Ectodermal cell (in vitro differentiated cells): ENCODE results near the gene SLC9A9.

Source experiments
- H3K27ac ChIP-seq: 2 replicates; pipeline ENCODE4 v1.7.0; 2013; ENCODE audit warnings: mild to moderate bottlenecking, low read depth, low read length; ENCODE audit not compliant: insufficient read depth, poor library complexity, severe bottlenecking
- H3K27me3 ChIP-seq: 2 replicates; pipeline ENCODE4 v1.7.0; 2013; ENCODE audit warnings: mild to moderate bottlenecking, low read length; ENCODE audit not compliant: insufficient read depth, control insufficient read depth, poor library complexity, severe bottlenecking
- H3K36me3 ChIP-seq: one replicate; pipeline ENCODE4 v1.7.0; 2013; ENCODE audit warnings: low read length; ENCODE audit not compliant: control insufficient read depth, insufficient read depth
- H3K4me1 ChIP-seq: one replicate; pipeline ENCODE4 v1.7.0; 2013; ENCODE audit warnings: low read length; ENCODE audit not compliant: control insufficient read depth, insufficient read depth
- H3K4me3 ChIP-seq: 2 replicates; pipeline ENCODE4 v1.7.0; 2013; ENCODE audit warnings: low read depth, low read length, control low read depth; ENCODE audit not compliant: insufficient read depth
- H3K9me3 ChIP-seq: 2 replicates; pipeline ENCODE4 v1.7.0; 2013; ENCODE audit warnings: mild to moderate bottlenecking, low read length, moderate library complexity; ENCODE audit not compliant: control insufficient read depth
- WGBS, 2 experiments: methylation state at CpG; one replicate each; pipeline ENCODE4 v1.1.7; 2013; ENCODE audit warnings: missing lambda C conversion rate in 2 of 2; 5-methylcytosine and 5-hydroxymethylcytosine counted together

Gene SLC9A9

GRCh38 chr3:143311096-143311495 lies 537.2 kb downstream of the SLC9A9 start:
- Histone ChIP-seq H3K4me3 (no peak overlapping the region), H3K4me1 (no peaks in the 10 kb centered on the region), H3K36me3 (no peaks in the 10 kb centered on the region), H3K27ac (no peak overlapping the region), H3K9me3 (no peaks in the 10 kb centered on the region), H3K27me3 (no peaks in the 10 kb centered on the region)
- WGBS, 2 experiments, result 100% methylated on average over 1 of the region's 1 CpG; no CpG with 5 or more reads in 1 of the 2 experiments

- 83 to 91% methylated on average over 2 of the region's 2 CpGs for WGBS, 2 experiments
- Histone ChIP-seq H3K4me1 (no peaks in the 10 kb centered on the region), H3K9me3 (no peaks in the 10 kb centered on the region), H3K36me3 (no peaks in the 10 kb centered on the region), H3K27ac (no peak overlapping the region), H3K27me3 (no peaks in the 10 kb centered on the region), H3K4me3 (no peak overlapping the region)
Observed at GRCh38 chr3:143309705-143310104, 538.6 kb downstream of the SLC9A9 start.

GRCh38 chr3:143307613-143308183 lies 540.6 kb downstream of the SLC9A9 start:
- Histone ChIP-seq H3K9me3 (no peaks in the 10 kb centered on the region), H3K27me3 (no peaks in the 10 kb centered on the region), H3K36me3 (no peaks in the 10 kb centered on the region), H3K4me3 (no peak overlapping the region), H3K27ac (no peak overlapping the region), H3K4me1 (no peaks in the 10 kb centered on the region)
- WGBS, 2 experiments, result 92 to 96% methylated on average over 1 of the region's 1 CpG

- Histone ChIP-seq H3K4me3 (no peak overlapping the region), H3K27ac (no peak overlapping the region), H3K4me1 (no peaks in the 10 kb centered on the region), H3K36me3 (no peaks in the 10 kb centered on the region), H3K27me3 (no peaks in the 10 kb centered on the region), H3K9me3 (no peaks in the 10 kb centered on the region)
- 86 to 96% methylated on average over 1 of the region's 1 CpG for WGBS, 2 experiments
Observed at GRCh38 chr3:143306407-143306806, 541.9 kb downstream of the SLC9A9 start.

- no peak overlapping the region for H3K27ac ChIP-seq
Observed at GRCh38 chr3:143302638-143303171, 545.6 kb downstream of the SLC9A9 start.

GRCh38 chr3:143301031-143301901 lies 547.0 kb downstream of the SLC9A9 start:
- Histone ChIP-seq H3K9me3 (no peaks in the 10 kb centered on the region), H3K27ac (no peak overlapping the region), H3K4me3 (no peak overlapping the region), H3K4me1 (no peaks in the 10 kb centered on the region), H3K27me3 (no peaks in the 10 kb centered on the region), H3K36me3 (no peaks in the 10 kb centered on the region)
- WGBS, 2 experiments, result 74 to 77% methylated on average over 5 of the region's 5 CpGs

More at GRCh38 chr3:143302638-143303171, 545.6 kb downstream of the SLC9A9 start:
- no peaks in the 10 kb centered on the region for H3K27me3 ChIP-seq
- H3K4me1 ChIP-seq, result no peaks in the 10 kb centered on the region
- WGBS, 2 experiments, result 79 to 82% methylated on average over 10 to 11 of the region's 11 CpGs
- no peak overlapping the region for H3K4me3 ChIP-seq
- H3K9me3 ChIP-seq, result no peaks in the 10 kb centered on the region
- H3K36me3 ChIP-seq, result no peaks in the 10 kb centered on the region

GRCh38 chr3:143298886-143299535 lies 549.3 kb downstream of the SLC9A9 start:
- no peak overlapping the region for H3K27ac ChIP-seq
- no peaks in the 10 kb centered on the region for H3K27me3 ChIP-seq
- H3K9me3 ChIP-seq, result no peaks in the 10 kb centered on the region
- no peaks in the 10 kb centered on the region for H3K36me3 ChIP-seq
- WGBS, 2 experiments, result 92 to 98% methylated on average over 4 to 5 of the region's 5 CpGs
- H3K4me1 ChIP-seq, result no peaks in the 10 kb centered on the region
- H3K4me3 ChIP-seq, result no peak overlapping the region

GRCh38 chr3:143298380-143298779 lies 549.9 kb downstream of the SLC9A9 start:
- no peaks in the 10 kb centered on the region for H3K9me3 ChIP-seq
- H3K4me1 ChIP-seq, result no peaks in the 10 kb centered on the region
- H3K36me3 ChIP-seq, result no peaks in the 10 kb centered on the region
- no peak overlapping the region for H3K4me3 ChIP-seq
- H3K27me3 ChIP-seq, result no peaks in the 10 kb centered on the region
- H3K27ac ChIP-seq, result no peak overlapping the region

- Histone ChIP-seq H3K4me3 (no peak overlapping the region), H3K4me1 (no peaks in the 10 kb centered on the region), H3K36me3 (no peaks in the 10 kb centered on the region), H3K9me3 (no peaks in the 10 kb centered on the region), H3K27me3 (no peaks in the 10 kb centered on the region), H3K27ac (no peak overlapping the region)
- WGBS, 2 experiments, result 95 to 97% methylated on average over 4 of the region's 4 CpGs
Observed at GRCh38 chr3:143295201-143296080, 552.8 kb downstream of the SLC9A9 start.
